ENCODE measurements around the gene ARHGAP27.
A peak's percentile ranks its signal among the peaks of the same experiment; 100 is the strongest.

Gene ARHGAP27

DNA sequence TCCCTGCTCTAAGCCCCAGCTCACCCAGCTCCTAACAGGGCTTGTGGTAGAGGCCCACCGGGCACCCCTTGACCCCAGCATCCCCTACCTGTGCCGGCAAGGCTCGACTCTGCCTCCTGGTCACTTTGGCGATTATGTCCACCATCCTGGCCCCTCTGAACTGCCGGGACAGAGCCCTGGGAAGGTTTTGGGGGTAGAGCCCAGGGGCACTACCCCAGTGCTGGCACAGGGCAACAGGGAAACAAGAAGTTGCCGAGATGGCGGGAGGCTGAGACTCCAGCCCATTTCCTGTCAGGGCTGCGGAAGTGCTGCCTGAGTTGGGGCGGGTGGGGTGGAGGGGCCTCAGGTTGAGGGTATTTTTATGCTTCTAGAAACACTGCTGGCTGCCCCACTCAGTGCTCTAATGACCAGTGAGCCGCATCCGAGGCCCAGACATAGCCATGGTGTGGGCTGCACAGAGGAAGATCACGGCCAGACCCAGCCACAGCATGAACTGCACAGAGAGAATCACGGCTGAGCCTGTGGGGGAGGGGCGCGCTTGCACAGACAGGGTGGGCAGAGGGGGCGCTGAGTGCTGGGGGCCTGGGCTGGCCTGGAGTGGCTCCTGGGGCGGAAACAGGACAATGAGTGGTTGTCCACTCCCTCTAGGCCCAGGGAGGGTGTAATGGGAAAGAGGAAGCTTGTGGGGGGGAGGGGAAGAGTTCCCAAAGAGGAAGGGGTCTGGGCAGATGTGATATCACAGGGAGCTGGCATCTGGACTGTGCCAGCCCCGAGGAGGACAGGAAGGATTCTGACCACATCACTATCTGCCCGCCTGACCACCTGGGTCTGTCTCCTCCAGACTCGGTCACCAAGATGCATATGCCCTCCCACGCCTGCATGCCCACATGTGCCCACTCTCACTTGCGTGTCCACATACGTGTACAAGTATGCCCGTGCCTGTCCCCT, 22.3 kb downstream of the ARHGAP27 start:
- no peak for DNase-seq (ENCODE audit: low read depth, low spot score)

GRCh38 chr17:45409659-45410076, 23.0 kb downstream of the ARHGAP27 start:
- no peak for DNase-seq (ENCODE audit: low read depth, low spot score)

GRCh38 chr17:45408611-45409421, 23.9 kb downstream of the ARHGAP27 start:
- DNase-seq (ENCODE audit: low read depth, low spot score) = no peak

DNA sequence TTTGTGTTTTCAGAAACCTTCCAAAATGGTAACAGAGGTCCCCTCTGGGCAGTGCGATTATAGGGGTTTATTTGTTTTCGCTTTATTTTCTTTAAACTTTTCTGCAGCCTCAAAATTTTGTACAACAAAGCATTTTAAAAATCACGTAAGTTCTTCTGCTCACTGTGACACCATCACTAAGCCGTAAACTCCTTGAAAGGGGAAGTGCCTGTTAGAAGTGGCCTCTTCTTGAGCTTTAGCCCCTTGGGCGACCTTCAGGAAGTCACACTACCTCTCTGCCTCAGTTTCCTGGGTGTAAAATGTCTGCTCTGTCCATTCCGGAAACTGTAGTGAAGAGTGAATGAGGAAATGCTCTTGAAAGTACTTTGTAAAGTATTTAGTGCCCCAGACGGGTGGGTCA, 26.6 kb downstream of the ARHGAP27 start:
- no peak for DNase-seq (ENCODE audit: low read depth, low spot score)

- no peak for DNase-seq (ENCODE audit: low read depth, low spot score)
These were observed 27.2 kb downstream of the ARHGAP27 start for GRCh38 chr17:45405250-45406086.

GRCh38 chr17:45404870-45405249, 27.8 kb downstream of the ARHGAP27 start:
- DNase-seq (ENCODE audit: low read depth, low spot score) = no peak

DNA sequence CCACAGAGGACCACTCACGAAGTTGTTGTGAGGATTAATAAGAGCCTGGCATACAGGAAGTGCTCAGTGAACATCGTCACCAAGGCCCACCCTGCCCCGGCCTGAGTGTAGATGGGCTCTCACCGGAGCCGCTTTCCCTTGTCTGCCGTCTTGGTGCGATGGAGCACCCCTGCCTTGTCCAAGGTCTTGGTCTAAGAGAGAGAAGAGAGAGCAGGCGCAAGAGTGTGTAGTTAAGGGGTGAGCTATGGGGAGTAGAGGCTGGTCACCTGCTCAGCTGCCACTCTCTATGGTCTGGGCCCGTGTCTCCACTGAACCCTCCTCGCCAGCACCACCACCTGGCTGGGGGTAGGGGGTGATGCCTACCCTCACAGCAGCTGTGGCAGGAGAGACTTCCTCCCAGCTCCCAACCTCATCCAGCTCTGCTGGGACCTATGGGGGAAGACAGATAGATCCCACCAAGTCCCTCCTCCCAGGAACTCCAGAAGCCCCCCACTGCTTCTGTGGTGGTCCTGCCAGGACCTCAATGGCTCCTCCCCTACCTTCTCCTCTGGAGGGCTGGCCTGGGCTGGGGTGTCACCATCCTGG, 28.7 kb downstream of the ARHGAP27 start:
- no peak for DNase-seq (ENCODE audit: low read depth, low spot score)

GRCh38 chr17:45402916-45403315, 29.8 kb downstream of the ARHGAP27 start:
- DNase-seq (ENCODE audit: low read depth, low spot score) = no peak

GRCh38 chr17:45398800-45399199, 33.9 kb downstream of the ARHGAP27 start:
- DNase-seq (ENCODE audit: low read depth, low spot score) = no peak

DNA sequence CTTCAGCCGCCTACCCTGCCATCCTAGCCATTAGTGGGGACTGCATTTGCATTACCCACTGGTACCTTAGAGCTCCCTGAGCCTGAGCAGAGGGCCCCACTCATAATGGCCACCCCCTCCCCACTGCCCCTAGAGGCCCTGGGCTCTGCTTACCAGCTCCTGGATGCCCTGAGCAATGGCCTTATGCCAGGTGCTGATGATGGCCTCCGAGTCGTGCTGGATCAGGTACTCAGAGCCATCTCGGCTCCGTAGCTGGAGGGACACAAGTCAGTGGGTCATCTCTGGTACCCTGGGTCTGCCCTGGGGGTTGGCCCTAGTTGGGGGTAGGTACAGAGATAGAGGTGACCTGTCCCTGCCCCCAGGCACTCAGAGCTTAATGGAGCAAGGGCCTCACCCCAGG, 34.9 kb downstream of the ARHGAP27 start:
- DNase-seq (ENCODE audit: low read depth, low spot score) = no peak

DNA sequence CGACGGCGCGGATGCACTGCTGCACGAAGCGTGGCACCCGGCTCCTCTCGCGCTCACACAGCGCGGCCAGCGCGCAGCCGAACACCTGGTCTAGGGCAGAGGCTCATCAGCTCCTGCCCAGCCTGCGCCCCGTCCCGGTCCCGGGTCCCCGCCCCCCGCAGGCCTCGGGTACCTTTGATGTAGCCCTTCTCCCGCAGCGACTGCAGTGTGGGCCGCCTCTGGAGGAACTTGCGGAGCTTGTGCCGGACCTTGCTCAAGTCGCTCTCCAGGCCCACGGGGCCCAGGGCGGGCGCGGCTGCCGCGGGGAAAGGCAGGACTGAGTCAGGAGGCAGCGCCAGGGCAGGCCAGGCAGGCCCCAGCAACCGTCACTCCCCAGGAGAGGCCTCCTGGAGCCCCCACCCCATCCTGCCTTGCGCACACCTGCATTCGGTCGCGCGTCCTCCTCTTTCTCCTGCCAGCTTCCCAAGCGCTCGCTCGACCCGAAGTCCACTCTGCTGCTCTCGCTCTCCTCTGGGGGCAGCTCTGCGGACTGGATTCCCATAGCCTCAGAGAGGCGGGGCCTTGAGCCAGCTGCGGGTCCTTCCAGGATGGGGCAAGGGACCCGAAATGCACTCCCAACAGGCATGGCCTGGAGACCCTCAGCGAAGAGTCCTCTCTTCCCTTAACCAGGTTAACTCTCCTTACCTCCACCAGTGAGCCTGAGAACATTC, 36.0 kb downstream of the ARHGAP27 start:
- DNase-seq (ENCODE audit: low read depth, low spot score) = no peak

- DNase-seq (ENCODE audit: low read depth, low spot score) = no peak
These were observed 36.9 kb downstream of the ARHGAP27 start for GRCh38 chr17:45395569-45396415.

DNA sequence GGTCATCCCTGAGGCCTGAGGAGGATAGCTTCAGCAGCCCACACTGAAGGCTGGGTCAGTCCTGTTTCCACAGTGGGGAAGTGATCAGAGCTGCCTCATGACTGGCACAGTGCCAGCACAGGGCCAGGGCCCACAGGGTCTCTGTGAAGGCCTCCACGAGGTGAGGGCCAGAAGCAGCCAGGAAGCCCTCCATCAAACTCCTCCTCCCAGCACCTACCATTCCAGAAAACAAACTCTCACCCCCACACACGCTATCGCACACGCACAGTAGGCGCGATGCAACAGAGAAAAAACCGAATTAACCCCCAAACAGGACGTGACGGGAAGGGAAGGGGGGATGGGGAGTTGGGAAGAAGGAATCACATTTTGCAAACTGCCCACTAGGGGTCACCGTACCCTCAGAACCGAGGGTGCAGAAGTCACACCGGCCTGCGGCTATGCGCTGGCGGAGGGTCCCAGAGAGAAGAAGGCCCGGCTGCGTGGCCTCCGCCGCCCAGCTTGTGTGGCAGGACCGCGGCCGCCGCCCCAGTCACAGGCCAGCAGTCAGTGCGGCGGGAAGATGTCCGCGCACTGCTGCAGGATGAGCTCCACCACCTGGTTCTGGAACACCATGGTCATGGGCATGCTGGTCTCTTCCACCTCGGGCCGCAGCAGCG, 37.6 kb downstream of the ARHGAP27 start:
- DNase-seq (ENCODE audit: low read depth, low spot score) = peak; percentile 59

DNA sequence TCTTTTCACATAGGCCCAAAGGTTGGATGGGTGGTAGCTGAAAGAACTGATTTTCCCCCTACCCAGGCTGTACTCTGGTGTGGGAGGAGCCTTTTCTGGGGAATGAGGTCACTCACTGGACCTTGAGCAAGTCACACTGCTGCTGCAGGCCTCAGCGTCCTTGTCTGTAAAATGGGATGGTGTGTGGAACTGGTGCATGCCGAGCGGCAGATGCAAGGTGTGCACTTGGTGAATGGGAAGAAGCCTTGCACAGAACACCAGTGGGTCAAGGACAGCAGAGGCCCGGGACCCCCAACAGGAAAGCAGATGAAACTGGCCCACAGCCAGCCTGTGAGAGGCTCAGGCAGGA, 38.1 kb downstream of the ARHGAP27 start:
- no peak for DNase-seq (ENCODE audit: low read depth, low spot score)

DNA sequence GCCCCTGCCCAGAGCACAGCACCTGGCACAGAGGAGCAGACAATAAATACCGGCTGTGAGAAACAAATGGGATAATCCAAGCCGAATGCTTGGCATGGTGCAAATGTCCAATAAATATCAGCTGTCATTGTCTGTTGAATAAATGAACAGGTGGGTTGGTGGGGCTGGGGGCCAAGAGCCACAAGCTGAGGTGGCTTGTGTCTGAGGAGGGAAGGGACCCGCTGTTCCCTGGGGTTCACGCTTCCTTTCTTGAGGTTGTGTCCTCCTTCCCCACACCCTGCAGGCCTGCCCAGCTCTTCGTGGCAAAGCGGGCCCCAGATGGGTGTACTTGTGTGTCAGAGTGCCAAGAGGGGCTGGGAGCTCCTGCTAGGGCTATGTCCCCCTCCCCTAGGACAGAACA, 38.6 kb downstream of the ARHGAP27 start:
- DNase-seq (ENCODE audit: low read depth, low spot score) = no peak

DNA sequence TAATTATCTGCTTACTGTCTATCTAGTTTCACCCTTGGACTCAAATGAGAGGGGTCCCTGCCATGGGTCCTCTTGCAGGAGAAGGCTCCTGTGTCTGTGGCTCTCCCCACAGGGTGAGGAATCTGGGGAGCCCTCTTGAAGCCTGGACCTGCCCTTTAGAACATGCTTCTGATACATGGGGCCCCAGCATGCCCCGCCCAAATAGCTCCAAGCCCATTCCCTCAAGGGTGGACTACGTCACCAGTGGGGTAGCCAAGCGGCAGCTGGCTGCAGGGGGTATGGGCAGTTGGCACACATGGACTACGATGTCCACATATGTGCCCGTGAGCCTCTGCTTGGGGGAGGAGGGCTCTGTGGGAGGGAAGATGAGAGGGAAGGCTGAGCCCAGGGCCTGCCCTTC, 39.3 kb downstream of the ARHGAP27 start:
- DNase-seq (ENCODE audit: low read depth, low spot score) = no peak

GRCh38 chr17:45391918-45392317, 40.8 kb downstream of the ARHGAP27 start:
- DNase-seq (ENCODE audit: low read depth, low spot score) = no peak

- DNase-seq (ENCODE audit: low read depth, low spot score) = no peak
These were observed 41.4 kb downstream of the ARHGAP27 start for GRCh38 chr17:45391291-45391690.

DNA sequence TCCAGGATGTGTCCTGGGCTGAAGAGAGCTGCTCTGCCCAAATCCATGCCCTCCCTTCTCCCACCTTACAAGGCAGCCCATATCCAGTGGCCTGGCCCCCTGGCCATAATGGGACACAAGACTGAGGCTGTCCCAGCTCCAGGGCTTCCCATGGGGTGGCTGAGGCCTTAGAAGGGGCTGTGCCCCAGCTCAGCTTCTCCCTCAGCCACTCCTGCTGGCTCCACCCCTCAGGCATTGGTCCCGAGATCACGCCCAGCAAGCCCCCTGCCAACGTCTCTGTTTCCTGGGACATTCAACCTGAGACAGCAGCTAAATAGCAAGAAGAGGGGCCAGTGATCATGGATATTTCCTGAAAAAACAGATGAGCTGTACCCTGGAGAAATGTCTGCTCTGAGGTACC, 43.3 kb downstream of the ARHGAP27 start:
- no peak for DNase-seq (ENCODE audit: low read depth, low spot score)

Measured in brain pericyte (primary cell).